ENCODE results near the gene RNPC3.

- TF ChIP-seq POLR2AphosphoS5 (IDR thresholded peaks at IDR 0.05; ENCODE audit: low read depth, low read length) (no peak), CTCF (IDR thresholded peaks at IDR 0.05) (peak; percentile 69; the same call in 1 of the 2 replicates), SIN3A (IDR thresholded peaks at IDR 0.05; ENCODE audit: borderline replicate concordance, insufficient read depth, low read depth, low read length) (no peak), REST (IDR thresholded peaks at IDR 0.05; ENCODE audit: insufficient read depth in 1 of 2, low read depth in 2 of 2, low read length in 1 of 2) (no peak), TCF7L2 (IDR thresholded peaks at IDR 0.05; ENCODE audit: low read depth, low read length) (no peak)
Observed at GRCh38 chr1:103514920-103515503, 10.5 kb upstream of the RNPC3 start.

Data from Panc1 (cell line).